Panc1 (cell line): ENCODE data around the gene OTOL1.

Experiments used
- CTCF ChIP-seq: fragments of 450-650 bp; IDR thresholded peaks from 2 replicates; pipeline ENCODE4 v1.5.1; 2017; ENCODE audit warnings: mild to moderate bottlenecking
- POLR2AphosphoS5 ChIP-seq: IDR thresholded peaks from 2 replicates; pipeline ENCODE4 v1.6.1; 2012; ENCODE audit warnings: mild to moderate bottlenecking, low read depth, low read length, moderate library complexity
- TCF7L2 ChIP-seq: IDR thresholded peaks from 2 replicates; pipeline ENCODE4 v1.6.1; 2011; ENCODE audit warnings: mild to moderate bottlenecking, low read depth, low read length, inconsistent platforms
- TF ChIP-seq, protein P1 (sequence below), 2 experiments: IDR thresholded peaks; 2 replicates each; pipeline ENCODE4 v1.6.1; 2011 to 2012; ENCODE audit warnings: low read depth in 2 of 2, control low read depth in 1 of 2, low read length in 1 of 2, mild to moderate bottlenecking in 1 of 2, moderate library complexity in 1 of 2; ENCODE audit not compliant: insufficient read depth in 1 of 2

- TF ChIP-seq POLR2AphosphoS5 (no peak), CTCF (no peak), TCF7L2 (no peak)
- TF ChIP-seq, protein P1, sequence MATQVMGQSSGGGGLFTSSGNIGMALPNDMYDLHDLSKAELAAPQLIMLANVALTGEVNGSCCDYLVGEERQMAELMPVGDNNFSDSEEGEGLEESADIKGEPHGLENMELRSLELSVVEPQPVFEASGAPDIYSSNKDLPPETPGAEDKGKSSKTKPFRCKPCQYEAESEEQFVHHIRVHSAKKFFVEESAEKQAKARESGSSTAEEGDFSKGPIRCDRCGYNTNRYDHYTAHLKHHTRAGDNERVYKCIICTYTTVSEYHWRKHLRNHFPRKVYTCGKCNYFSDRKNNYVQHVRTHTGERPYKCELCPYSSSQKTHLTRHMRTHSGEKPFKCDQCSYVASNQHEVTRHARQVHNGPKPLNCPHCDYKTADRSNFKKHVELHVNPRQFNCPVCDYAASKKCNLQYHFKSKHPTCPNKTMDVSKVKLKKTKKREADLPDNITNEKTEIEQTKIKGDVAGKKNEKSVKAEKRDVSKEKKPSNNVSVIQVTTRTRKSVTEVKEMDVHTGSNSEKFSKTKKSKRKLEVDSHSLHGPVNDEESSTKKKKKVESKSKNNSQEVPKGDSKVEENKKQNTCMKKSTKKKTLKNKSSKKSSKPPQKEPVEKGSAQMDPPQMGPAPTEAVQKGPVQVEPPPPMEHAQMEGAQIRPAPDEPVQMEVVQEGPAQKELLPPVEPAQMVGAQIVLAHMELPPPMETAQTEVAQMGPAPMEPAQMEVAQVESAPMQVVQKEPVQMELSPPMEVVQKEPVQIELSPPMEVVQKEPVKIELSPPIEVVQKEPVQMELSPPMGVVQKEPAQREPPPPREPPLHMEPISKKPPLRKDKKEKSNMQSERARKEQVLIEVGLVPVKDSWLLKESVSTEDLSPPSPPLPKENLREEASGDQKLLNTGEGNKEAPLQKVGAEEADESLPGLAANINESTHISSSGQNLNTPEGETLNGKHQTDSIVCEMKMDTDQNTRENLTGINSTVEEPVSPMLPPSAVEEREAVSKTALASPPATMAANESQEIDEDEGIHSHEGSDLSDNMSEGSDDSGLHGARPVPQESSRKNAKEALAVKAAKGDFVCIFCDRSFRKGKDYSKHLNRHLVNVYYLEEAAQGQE (IDR thresholded peaks at IDR 0.05; ENCODE audit: insufficient read depth in 1 of 2, low read depth in 2 of 2, low read length in 1 of 2), result no peak
These were observed 1.8 kb downstream of the OTOL1 start for GRCh38 chr3:161498259-161498921.
